Measurements from ENCODE around the gene WDR20.

The WDR20 gene

DNA sequence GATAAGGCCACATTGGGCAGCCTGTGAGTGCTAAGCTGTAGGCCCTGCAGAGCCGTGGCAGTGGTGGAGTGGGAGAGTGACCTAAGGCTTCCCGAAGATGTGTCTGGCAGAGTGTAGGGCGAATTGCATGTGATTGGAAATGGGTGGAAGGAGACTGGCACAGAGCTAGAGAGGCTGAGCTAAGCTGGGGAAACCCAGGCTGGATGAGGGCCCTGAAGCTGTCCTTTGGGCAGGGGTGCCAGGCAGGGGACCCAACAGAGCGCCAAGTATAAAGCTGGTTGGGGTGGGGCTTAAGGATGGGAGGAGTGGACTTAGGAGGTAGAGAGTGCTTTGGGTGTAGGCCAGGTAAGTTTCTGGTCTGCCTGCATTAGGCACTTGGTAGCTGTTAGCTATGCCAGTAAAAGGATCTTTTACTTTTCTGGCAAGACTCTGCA, 47.9 kb downstream of the WDR20 start:
- H3K27me3 ChIP-seq (replicated peaks; ENCODE audit: insufficient read depth, low read length) = no peaks in the 10 kb centered on the region
- H4K20me1 ChIP-seq (ENCODE audit: insufficient read depth, low read length) = no peaks in the 10 kb centered on the region
- H3K36me3 ChIP-seq (replicated peaks; ENCODE audit: insufficient read depth, low read length) = no peaks in the 10 kb centered on the region
- no peak for DNase-seq
- H3K9me3 ChIP-seq (replicated peaks; ENCODE audit: insufficient read depth, low read length) = no peaks in the 10 kb centered on the region
- no peak overlapping the region for H2AFZ ChIP-seq (ENCODE audit: low read length)
- H3K4me2 ChIP-seq (ENCODE audit: low read depth, low read length) = no peak overlapping the region
- no peak overlapping the region for H3K9ac ChIP-seq (ENCODE audit: low read length)
- H3K79me2 ChIP-seq (ENCODE audit: low read length) = peaks cover 42% of the 10 kb centered on the region
- TF ChIP-seq EZH2phosphoT487 (IDR thresholded peaks at IDR 0.05; ENCODE audit: low read length) = no peak
- no peak for TF ChIP-seq EZH2 (optimal IDR thresholded peaks at IDR 0.05; ENCODE audit: low read depth, low read length)
- TF ChIP-seq, protein P1, sequence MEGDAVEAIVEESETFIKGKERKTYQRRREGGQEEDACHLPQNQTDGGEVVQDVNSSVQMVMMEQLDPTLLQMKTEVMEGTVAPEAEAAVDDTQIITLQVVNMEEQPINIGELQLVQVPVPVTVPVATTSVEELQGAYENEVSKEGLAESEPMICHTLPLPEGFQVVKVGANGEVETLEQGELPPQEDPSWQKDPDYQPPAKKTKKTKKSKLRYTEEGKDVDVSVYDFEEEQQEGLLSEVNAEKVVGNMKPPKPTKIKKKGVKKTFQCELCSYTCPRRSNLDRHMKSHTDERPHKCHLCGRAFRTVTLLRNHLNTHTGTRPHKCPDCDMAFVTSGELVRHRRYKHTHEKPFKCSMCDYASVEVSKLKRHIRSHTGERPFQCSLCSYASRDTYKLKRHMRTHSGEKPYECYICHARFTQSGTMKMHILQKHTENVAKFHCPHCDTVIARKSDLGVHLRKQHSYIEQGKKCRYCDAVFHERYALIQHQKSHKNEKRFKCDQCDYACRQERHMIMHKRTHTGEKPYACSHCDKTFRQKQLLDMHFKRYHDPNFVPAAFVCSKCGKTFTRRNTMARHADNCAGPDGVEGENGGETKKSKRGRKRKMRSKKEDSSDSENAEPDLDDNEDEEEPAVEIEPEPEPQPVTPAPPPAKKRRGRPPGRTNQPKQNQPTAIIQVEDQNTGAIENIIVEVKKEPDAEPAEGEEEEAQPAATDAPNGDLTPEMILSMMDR (IDR thresholded peaks at IDR 0.05; ENCODE audit: low read length) = no peak
- H3K4me3 ChIP-seq (ENCODE audit: low read length) = no peak overlapping the region
- no peak overlapping the region for H3K27ac ChIP-seq (ENCODE audit: low read length)
- H3K9me2 ChIP-seq (replicated peaks; ENCODE audit: insufficient read depth, low read length) = no peaks in the 10 kb centered on the region
- H3K4me1 ChIP-seq (ENCODE audit: low read length) = no peaks in the 10 kb centered on the region
- no peaks in the 10 kb centered on the region for H3F3A ChIP-seq (ENCODE audit: insufficient read depth, low read length)

DNA sequence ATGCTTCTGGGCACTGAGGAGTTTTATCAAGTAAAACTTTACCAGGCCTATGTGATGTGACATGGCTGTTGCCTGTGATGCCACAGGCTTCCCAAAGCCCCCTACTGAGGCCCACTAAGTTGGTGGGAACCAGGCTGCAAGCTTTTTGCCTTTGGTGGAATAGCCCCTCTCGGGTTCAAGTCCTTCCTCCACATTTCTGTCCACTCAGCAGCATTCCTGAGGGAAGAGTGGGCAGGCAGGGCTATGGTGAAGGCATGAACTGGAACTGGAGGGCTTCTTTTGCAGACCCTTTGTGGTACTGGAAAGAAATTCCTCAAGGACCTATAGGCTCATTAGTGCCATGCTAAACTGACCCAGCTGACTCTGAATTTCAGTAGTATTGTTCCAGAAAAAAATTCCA, 48.5 kb downstream of the WDR20 start:
- Histone ChIP-seq H3K4me3 (ENCODE audit: low read length) (no peak overlapping the region), H3F3A (ENCODE audit: insufficient read depth, low read length) (no peaks in the 10 kb centered on the region), H3K9me3 (replicated peaks; ENCODE audit: insufficient read depth, low read length) (no peaks in the 10 kb centered on the region), H3K9me2 (replicated peaks; ENCODE audit: insufficient read depth, low read length) (no peaks in the 10 kb centered on the region), H3K9ac (ENCODE audit: low read length) (no peak overlapping the region), H3K4me1 (ENCODE audit: low read length) (no peaks in the 10 kb centered on the region), H2AFZ (ENCODE audit: low read length) (no peak overlapping the region), H3K27ac (ENCODE audit: low read length) (no peak overlapping the region), H3K36me3 (replicated peaks; ENCODE audit: insufficient read depth, low read length) (no peaks in the 10 kb centered on the region), H3K79me2 (ENCODE audit: low read length) (peaks cover 37% of the 10 kb centered on the region), H3K27me3 (replicated peaks; ENCODE audit: insufficient read depth, low read length) (no peaks in the 10 kb centered on the region), H3K4me2 (ENCODE audit: low read depth, low read length) (no peak overlapping the region), H4K20me1 (ENCODE audit: insufficient read depth, low read length) (no peaks in the 10 kb centered on the region)
- TF ChIP-seq EZH2 (optimal IDR thresholded peaks at IDR 0.05; ENCODE audit: low read depth, low read length) (no peak), EZH2phosphoT487 (IDR thresholded peaks at IDR 0.05; ENCODE audit: low read length) (no peak)
- TF ChIP-seq, protein P1 (IDR thresholded peaks at IDR 0.05; ENCODE audit: low read length) = no peak
- no peak for DNase-seq

DNA sequence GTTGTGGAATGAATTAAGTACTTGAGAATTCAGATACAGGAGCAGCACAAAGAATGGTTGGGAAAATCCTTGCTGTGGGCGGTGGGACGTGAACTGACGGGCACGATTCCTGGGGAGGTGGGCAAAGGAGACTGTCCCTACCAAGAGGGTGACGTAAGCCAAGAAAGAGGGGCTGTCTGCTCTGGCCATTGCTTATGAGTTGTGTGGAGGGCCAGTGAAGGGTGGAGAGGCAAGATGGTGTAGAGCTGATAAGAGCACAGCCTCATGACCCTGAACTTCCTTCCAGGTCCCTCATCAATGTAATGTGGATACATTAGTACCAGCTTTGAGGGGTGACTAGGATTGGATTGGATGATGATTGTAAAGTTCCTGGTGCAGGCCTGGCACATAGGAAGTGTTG, 50.2 kb downstream of the WDR20 start:
- Histone ChIP-seq H4K20me1 (ENCODE audit: insufficient read depth, low read length) (no peaks in the 10 kb centered on the region), H3K4me1 (ENCODE audit: low read length) (no peaks in the 10 kb centered on the region), H3K9ac (ENCODE audit: low read length) (no peak overlapping the region), H3K4me2 (ENCODE audit: low read depth, low read length) (no peak overlapping the region), H3F3A (ENCODE audit: insufficient read depth, low read length) (no peaks in the 10 kb centered on the region), H3K36me3 (replicated peaks; ENCODE audit: insufficient read depth, low read length) (no peaks in the 10 kb centered on the region), H2AFZ (ENCODE audit: low read length) (no peak overlapping the region), H3K27me3 (replicated peaks; ENCODE audit: insufficient read depth, low read length) (no peaks in the 10 kb centered on the region), H3K27ac (ENCODE audit: low read length) (no peak overlapping the region), H3K9me3 (replicated peaks; ENCODE audit: insufficient read depth, low read length) (no peaks in the 10 kb centered on the region), H3K9me2 (replicated peaks; ENCODE audit: insufficient read depth, low read length) (no peaks in the 10 kb centered on the region), H3K79me2 (ENCODE audit: low read length) (peaks cover 22% of the 10 kb centered on the region), H3K4me3 (ENCODE audit: low read length) (no peak overlapping the region)
- no peak for DNase-seq
- TF ChIP-seq EZH2phosphoT487 (IDR thresholded peaks at IDR 0.05; ENCODE audit: low read length) (no peak), EZH2 (optimal IDR thresholded peaks at IDR 0.05; ENCODE audit: low read depth, low read length) (no peak)
- TF ChIP-seq, protein P1 (IDR thresholded peaks at IDR 0.05; ENCODE audit: low read length) = no peak

Measured in MM.1S (cell line).